HL-60/S4 (cell line): Measurements from ENCODE around the gene GSAP.

Experiments
- in situ Hi-C: fragments of 300-500 bp; cut with MboI; formaldehyde crosslinking; loops from 2 replicates; pipeline ENCODE4 v1.14.3; 2022; ENCODE audit warnings: low sequenced_read_pairs

The GSAP gene

GRCh38 chr7:77409739-77410547, 6.2 kb downstream of the GSAP start:
- in situ Hi-C loops, result no loop called here

DNA sequence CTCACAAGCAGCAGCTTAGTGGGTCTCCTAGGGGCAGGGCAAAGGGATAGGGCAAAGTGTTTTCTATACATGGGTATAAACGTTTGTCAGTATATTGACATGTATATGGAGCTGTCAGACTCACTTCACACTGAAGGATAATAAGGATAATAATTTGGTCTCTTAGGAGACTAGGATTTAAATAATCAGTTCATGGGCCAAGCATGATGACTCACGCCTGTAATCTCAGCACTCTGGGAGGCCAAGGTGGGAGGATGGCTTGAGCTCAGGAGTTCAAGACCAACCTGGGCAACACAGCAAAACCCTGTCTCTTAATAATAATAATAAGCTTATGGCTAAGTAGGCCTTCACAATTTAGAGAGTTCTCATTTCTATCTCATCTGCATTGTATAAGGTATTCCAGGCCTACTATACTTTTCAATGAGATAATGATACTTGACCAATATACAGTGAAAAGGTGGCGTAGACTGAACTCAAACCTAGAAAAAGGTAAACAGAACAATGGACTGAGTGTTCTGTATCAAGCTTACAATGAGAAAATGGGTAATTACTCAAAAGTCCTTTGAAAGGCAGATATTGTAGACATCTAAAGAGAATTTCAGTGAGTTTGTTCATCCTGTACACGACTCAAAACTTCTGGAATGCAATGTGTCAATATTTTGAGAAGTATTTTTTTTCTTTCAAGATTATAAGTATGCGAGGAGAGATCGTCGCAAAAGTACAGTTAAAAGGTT, 7.0 kb downstream of the GSAP start:
- in situ Hi-C loops, result no loop called here

- in situ Hi-C loops, result no loop called here
Measured at GRCh38 chr7:77407906-77408305, 8.2 kb downstream of the GSAP start.

DNA sequence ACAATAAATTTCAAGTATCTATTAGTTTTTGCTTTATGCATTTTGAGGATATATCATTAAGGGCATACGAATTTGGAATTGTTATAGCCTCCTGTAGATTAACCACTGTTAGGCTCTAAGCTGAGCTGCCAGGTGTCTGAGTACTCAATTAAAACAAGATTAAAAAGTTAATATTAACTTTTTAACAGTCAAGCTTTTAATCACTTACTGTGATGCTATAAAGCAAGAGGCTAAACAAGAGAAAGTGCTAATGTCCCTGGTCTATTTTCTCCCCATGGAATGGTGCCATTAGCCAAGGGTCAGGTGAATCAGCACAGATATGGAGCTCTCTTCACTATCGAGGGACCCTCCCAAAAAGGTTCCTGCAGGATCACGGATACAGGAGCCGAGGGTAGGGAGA, 9.7 kb downstream of the GSAP start:
- in situ Hi-C loops, result no loop called here

DNA sequence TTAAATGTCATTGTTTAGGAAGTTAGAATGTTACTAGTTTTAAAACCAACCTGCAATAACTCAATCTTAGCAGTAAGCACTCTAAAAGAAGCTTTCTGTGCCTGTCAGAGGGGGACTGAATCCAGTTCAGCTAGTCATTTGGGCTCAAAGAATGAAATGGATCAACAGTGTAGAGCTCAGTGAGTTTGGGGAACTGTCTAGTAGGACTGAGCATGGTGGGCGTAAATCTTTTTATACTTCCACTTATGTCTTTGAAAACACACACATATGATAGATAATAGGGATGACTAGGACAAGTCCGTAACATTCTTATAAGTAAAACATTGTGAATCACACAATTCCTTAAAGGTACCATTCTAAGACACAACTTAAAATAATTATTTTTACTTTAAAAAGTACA, 11.5 kb downstream of the GSAP start:
- in situ Hi-C loops, result no loop called here

- in situ Hi-C loops, result no loop called here
Measured at GRCh38 chr7:77403957-77404356, 12.2 kb downstream of the GSAP start.

DNA sequence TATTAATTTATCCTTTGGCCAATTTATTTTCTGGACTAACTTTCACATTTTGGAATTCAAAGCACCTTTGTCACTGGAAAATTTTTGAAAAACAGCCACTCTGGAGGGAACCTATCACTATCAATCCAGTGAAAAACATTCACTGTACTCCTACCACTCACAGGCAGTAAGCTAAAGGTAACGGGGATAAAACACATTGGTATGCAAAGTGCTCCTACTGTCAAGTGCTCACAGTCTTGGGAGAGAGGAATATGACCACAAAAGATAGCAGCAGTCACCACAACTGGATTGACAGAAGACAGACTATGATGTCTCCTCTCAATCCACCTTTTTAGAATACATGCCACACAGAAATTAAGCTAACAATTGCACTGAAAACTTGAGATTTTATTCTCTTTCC, 13.3 kb downstream of the GSAP start:
- in situ Hi-C loops, result no loop called here

- in situ Hi-C loops, result no loop called here
Measured at GRCh38 chr7:77401002-77401401, 15.1 kb downstream of the GSAP start.

DNA sequence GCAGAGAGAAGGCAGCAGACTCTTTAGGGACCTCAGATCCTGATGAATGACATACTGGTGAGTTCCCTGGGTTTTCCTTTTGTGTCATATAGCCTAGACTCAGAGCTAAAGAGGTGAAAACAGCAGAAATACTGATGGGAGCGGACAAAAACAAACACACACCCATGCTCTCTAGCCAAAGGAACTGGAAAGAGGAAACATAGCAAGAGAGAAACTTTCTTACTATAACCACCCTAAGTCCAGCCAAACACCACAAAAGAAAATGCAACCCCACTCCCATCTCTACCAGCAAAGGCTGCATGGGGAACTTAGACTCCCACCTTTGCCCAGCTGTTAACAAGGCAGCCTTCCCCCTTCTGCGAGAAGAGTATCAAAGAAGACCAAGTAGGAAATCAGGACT, 16.3 kb downstream of the GSAP start:
- in situ Hi-C loops, result no loop called here

GRCh38 chr7:77396894-77397547, 19.1 kb downstream of the GSAP start:
- in situ Hi-C loops, result no loop called here

DNA sequence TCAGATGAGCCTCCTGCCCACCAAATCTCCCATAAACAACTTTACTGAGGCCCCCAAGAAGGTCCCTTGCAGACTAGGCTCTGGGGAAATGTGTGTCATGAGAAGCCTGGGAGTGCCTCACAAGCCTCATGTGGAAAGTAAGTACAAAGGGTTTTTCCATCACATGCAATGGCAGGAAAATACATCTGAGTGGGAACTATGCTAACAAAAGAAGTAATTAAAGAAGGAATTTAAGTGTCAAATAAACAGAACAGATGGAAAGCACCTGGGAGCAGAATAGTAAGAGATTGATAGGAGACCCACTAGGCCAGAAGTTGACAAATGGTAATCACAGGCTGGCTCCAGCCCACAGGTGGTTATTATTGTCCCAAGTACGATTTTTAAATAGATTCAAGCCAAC, 20.5 kb downstream of the GSAP start:
- in situ Hi-C loops, result no loop called here

DNA sequence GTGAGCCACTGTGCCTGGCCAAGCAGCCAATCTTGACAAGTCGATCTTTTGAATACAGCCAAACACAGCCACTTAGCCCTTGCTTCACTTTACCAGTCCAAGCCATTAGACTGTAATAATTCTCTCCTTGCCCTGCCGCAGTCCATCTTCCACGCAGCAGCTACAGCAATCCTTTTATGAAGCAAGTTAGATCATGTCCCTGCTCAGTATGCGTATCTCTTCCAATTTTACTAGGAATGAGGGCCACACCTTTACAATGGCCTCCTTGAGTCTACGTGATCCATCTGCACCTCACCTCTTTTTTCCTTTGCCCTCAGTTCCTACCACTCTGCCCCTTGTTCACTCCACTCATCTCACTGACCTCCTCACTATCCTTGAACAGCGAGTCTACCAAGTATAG, 22.2 kb downstream of the GSAP start:
- in situ Hi-C loops, result no loop called here

DNA sequence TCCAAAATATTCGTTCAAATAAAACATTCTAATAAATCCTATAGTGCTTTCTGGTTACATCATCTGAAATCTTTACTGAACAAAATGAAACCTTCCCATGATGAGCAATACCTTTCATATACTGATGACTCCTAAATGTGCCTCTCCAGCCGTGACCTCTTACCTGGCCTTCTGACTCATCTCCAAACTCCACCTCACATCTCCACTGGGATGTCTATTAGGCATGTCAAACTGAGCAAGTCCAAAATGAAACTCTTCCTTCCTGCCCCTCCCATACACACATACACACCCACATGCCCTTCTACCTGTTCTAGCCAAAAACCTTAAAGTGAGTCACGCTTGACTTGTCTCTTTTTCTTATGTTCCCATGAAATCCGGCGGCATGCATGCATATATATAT, 22.9 kb downstream of the GSAP start:
- in situ Hi-C loops, result no loop called here

GRCh38 chr7:77391230-77391629, 24.9 kb downstream of the GSAP start:
- in situ Hi-C loops, result no loop called here

DNA sequence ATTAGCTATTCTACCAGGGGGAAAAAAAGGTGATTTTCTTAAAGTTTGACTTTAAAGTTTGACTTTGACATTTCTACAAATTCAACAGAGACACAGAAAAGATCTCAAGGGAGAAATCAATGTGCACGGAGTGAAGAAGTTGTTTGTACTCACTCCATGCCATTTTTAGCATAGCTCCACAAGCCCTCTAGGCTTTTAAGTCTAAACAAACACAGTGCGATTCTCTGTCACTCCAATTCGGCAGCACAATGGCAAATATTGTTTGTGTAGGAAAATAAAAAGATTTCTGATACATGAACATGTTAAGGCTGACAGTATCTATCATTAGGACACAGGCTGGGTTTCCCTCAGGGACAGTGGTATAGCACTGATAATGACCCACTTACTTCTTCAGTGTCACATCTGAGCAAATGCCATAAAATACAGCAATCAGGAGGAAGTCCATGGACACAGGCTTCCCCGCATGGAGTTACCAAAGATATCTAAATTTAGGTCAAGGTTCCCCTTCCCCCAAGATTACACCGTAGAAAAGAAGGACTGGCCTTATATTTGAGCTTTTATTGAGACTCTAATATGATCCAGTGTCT, 28.0 kb downstream of the GSAP start:
- in situ Hi-C loops, result no loop called here

GRCh38 chr7:77386165-77386822, 29.9 kb downstream of the GSAP start:
- in situ Hi-C loops, result no loop called here

GRCh38 chr7:77383333-77383740, 32.8 kb downstream of the GSAP start:
- in situ Hi-C loops, result no loop called here

DNA sequence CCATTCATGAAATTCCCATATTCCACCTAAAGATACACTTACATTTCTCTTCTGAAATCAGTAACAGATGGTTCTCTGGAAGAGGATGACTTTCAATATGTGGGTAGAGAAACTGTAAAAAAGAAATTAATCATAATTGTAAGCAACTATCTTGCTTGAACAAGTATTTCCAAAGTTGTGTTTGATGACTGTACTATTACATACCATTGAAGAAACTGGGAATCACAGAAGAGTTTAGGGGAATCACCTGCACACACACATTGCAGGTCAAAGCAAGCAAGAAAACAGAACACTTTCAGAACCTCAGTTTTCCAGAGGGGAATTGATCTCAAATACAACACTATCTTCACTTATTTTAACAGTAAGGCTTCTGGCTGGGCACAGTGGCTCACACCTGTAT, 33.6 kb downstream of the GSAP start:
- in situ Hi-C loops, result no loop called here

- in situ Hi-C loops, result no loop called here
Measured at GRCh38 chr7:77378584-77378983, 37.6 kb downstream of the GSAP start.

DNA sequence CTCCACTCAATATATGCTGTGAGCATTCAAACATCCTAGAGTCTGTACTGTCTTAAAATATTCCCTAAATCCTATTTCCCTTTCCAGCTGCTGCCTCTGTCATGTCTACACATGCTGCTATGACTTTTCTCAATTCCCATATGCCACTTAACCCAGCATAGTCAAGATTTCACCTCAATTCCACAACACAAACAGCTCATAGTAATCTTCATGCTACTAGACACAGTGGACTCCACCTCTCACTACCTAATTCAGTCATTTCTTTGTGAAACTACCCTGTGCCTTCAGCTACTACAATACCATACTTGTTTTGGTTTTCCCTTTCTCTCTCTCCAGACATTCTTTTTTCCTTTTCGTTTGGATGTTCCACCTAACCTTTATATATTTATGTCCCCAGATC, 45.5 kb downstream of the GSAP start:
- in situ Hi-C loops, result no loop called here

GRCh38 chr7:77368974-77369373, 47.2 kb downstream of the GSAP start:
- in situ Hi-C loops, result no loop called here
